Astrocyte (in vitro differentiated cells and primary cell): ENCODE data around the gene RETREG2. TPM values are rescaled to one million over a fixed set of nuclear protein-coding genes. Genes with fewer than 3 reads are reported as not detected.

Experiments
- DNase-seq: peaks from one replicate; pipeline ENCODE4 v3.0.0-alpha.2; 2010; ENCODE audit warnings: low read depth
- FAIRE-seq: peaks from 2 replicates; lab custom pipeline; 2011; peaks lifted over from hg19 to GRCh38; lab: Jason Lieb, UNC
- H2AFZ ChIP-seq: 2 replicates; pipeline ENCODE4 v1.6.0; 2012; ENCODE audit warnings: low read depth, low read length, inconsistent platforms
- H3K27ac ChIP-seq: 2 replicates; pipeline ENCODE4 v1.5.1; 2011; ENCODE audit warnings: low read depth, low read length, inconsistent platforms
- H3K27me3 ChIP-seq: 2 replicates; pipeline ENCODE4 v1.6.0; 2011; ENCODE audit warnings: low read length, inconsistent platforms; ENCODE audit not compliant: insufficient read depth
- H3K36me3 ChIP-seq: 2 replicates; pipeline ENCODE4 v1.5.1; 2011; ENCODE audit warnings: low read length, inconsistent platforms; ENCODE audit not compliant: insufficient read depth
- H3K4me1 ChIP-seq: 2 replicates; pipeline ENCODE4 v1.5.1; 2011; ENCODE audit warnings: low read length, inconsistent platforms; ENCODE audit not compliant: insufficient read depth
- H3K4me2 ChIP-seq: 2 replicates; pipeline ENCODE4 v1.6.0; 2012; ENCODE audit warnings: low read length, inconsistent platforms
- H3K4me3 ChIP-seq: 2 replicates; pipeline ENCODE4 v1.5.1; 2011; ENCODE audit warnings: low read depth, mild to moderate bottlenecking, low read length, inconsistent platforms; ENCODE audit not compliant: insufficient read depth
- H3K79me2 ChIP-seq: 2 replicates; pipeline ENCODE4 v1.6.0; 2012; ENCODE audit warnings: mild to moderate bottlenecking, low read length, inconsistent platforms; ENCODE audit not compliant: insufficient read depth
- H3K9ac ChIP-seq: 2 replicates; pipeline ENCODE4 v1.6.0; 2012; ENCODE audit warnings: mild to moderate bottlenecking, low read length, inconsistent platforms
- H3K9me3 ChIP-seq: 2 replicates; pipeline ENCODE4 v1.5.1; 2012; ENCODE audit warnings: low read depth, mild to moderate bottlenecking, low read length, inconsistent platforms; ENCODE audit not compliant: insufficient read depth
- H4K20me1 ChIP-seq: 2 replicates; pipeline ENCODE4 v1.6.0; 2012; ENCODE audit warnings: low read length, inconsistent platforms; ENCODE audit not compliant: insufficient read depth
- H3K27ac Mint-ChIP-seq: one replicate; pipeline ENCODE4 v1.8.0; 2021; ENCODE audit warnings: mild to moderate bottlenecking, mixed read lengths; ENCODE audit not compliant: unreplicated experiment
- H3K27me3 Mint-ChIP-seq: one replicate; pipeline ENCODE4 v1.8.0; 2021; ENCODE audit warnings: low read depth, mixed read lengths; ENCODE audit not compliant: unreplicated experiment
- H3K36me3 Mint-ChIP-seq: one replicate; pipeline ENCODE4 v1.8.0; 2021; ENCODE audit warnings: low read depth, mixed read lengths; ENCODE audit not compliant: unreplicated experiment
- H3K4me1 Mint-ChIP-seq: one replicate; pipeline ENCODE4 v1.8.0; 2021; ENCODE audit warnings: low read depth, mixed read lengths; ENCODE audit not compliant: unreplicated experiment
- H3K4me3 Mint-ChIP-seq: one replicate; pipeline ENCODE4 v1.8.0; 2021; ENCODE audit warnings: mild to moderate bottlenecking, moderate library complexity, mixed read lengths; ENCODE audit not compliant: unreplicated experiment
- H3K9me3 Mint-ChIP-seq: one replicate; pipeline ENCODE4 v1.8.0; 2021; ENCODE audit warnings: mild to moderate bottlenecking, mixed read lengths; ENCODE audit not compliant: unreplicated experiment
- CTCF ChIP-seq: IDR thresholded peaks from 2 replicates; pipeline ENCODE4 v1.5.1; 2011; ENCODE audit warnings: low read depth, mild to moderate bottlenecking, inconsistent platforms, low read length, moderate library complexity; ENCODE audit not compliant: insufficient read depth
- EZH2 ChIP-seq: IDR thresholded peaks from 2 replicates; pipeline ENCODE4 v1.6.1; 2012; ENCODE audit warnings: mild to moderate bottlenecking, low read length, inconsistent platforms; ENCODE audit not compliant: insufficient read depth
- total RNA-seq: library from RNA; stranded (reverse); gene quantifications from 2 replicates; pipeline ENCODE4 v1.2.1, GENCODE V29; 2021

The RETREG2 gene
- total RNA-seq, 1 donor from 2014 or later, result 54.8 TPM

- peaks cover 35% of the 10 kb centered on the region for H3K79me2 ChIP-seq
- Mint-ChIP-seq H3K4me1 (peaks cover 10% of the 10 kb centered on the region), H3K9me3 (no peaks in the 10 kb centered on the region), H3K27me3 (no peaks in the 10 kb centered on the region), H3K27ac (peak within 1 kb of the TSS; percentile 98), H3K36me3 (peaks cover 24% of the 10 kb centered on the region), H3K4me3 (peak within 1 kb of the TSS; percentile 100)
- H3K9me3 ChIP-seq, result no peaks in the 10 kb centered on the region
- peaks cover 20% of the 10 kb centered on the region for H3K4me1 ChIP-seq
- FAIRE-seq (no peak), DNase-seq (peak; percentile 98)
- H3K4me3 ChIP-seq, result peak within 1 kb of the TSS; percentile 93
- TF ChIP-seq CTCF, result no peak
- no peak for TF ChIP-seq EZH2
- peaks cover 10% of the 10 kb centered on the region for H4K20me1 ChIP-seq
- peak within 1 kb of the TSS; percentile 99 for H3K4me2 ChIP-seq
- peaks cover 25% of the 10 kb centered on the region for H3K36me3 ChIP-seq
- H3K27ac ChIP-seq, result peak within 1 kb of the TSS; percentile 86
- no peaks in the 10 kb centered on the region for H3K27me3 ChIP-seq
- peak within 1 kb of the TSS; percentile 90 for H3K9ac ChIP-seq
- H2AFZ ChIP-seq, result peak within 1 kb of the TSS; percentile 83
These were observed 51.4 kb downstream of the RETREG2 start, which contains the start of the genes ANKZF1 and ATG9A for GRCh38 chr2:219229305-219230058. TSS of gene ANKZF1 (plus strand) at chr2:219229806. CDS start at chr2:219230258, 452 bp downstream. TSS of gene ATG9A (minus strand) at chr2:219229636. CDS start at chr2:219228024, 1,612 bp downstream.

- Mint-ChIP-seq H3K36me3 (peaks cover 22% of the 10 kb centered on the region), H3K4me3 (peak overlapping the region; percentile 100), H3K9me3 (no peaks in the 10 kb centered on the region), H3K4me1 (peaks cover 10% of the 10 kb centered on the region), H3K27ac (peak overlapping the region; percentile 98), H3K27me3 (no peaks in the 10 kb centered on the region)
- H3K4me2 ChIP-seq, result peak overlapping the region; percentile 93
- peak overlapping the region; percentile 83 for H2AFZ ChIP-seq
- peaks cover 20% of the 10 kb centered on the region for H3K4me1 ChIP-seq
- H3K79me2 ChIP-seq, result peaks cover 35% of the 10 kb centered on the region
- no peaks in the 10 kb centered on the region for H3K27me3 ChIP-seq
- H3K9me3 ChIP-seq, result no peaks in the 10 kb centered on the region
- TF ChIP-seq EZH2 (no peak), CTCF (no peak)
- H3K9ac ChIP-seq, result peak overlapping the region; percentile 90
- DNase-seq, result peak; percentile 24
- no peak for FAIRE-seq
- peak overlapping the region; percentile 72 for H3K27ac ChIP-seq
- H4K20me1 ChIP-seq, result peaks cover 10% of the 10 kb centered on the region
- H3K36me3 ChIP-seq, result peaks cover 21% of the 10 kb centered on the region
- peak overlapping the region; percentile 93 for H3K4me3 ChIP-seq
These were observed 52.0 kb downstream of the RETREG2 start for GRCh38 chr2:219230059-219230540.
